ENCODE measurements around the gene SPTLC1. TPM values are rescaled to one million over a fixed set of nuclear protein-coding genes. Genes with fewer than 3 reads are reported as not detected.

Gene SPTLC1
- total and polyA plus RNA-seq, 2 of the 13 experiments (the other 11 are each of a cell fraction or from before 2014, with no cell fraction given), result 56.2 to 72.5 TPM

GRCh38 chr9:92115071-92115858, at the start of gene SPTLC1 (continued):
- TF ChIP-seq GMEB1 (CRISPR knock-in tag; IDR thresholded peaks at IDR 0.05; ENCODE audit: borderline replicate concordance) (peak; percentile 90), PRMT3 (CRISPR knock-in tag; IDR thresholded peaks at IDR 0.05; ENCODE audit: borderline replicate concordance, low read depth) (no peak), EZH2 (conservative IDR thresholded peaks at IDR 0.05; ENCODE audit: low read depth, low read length) (no peak), MXI1 (IDR thresholded peaks at IDR 0.05; ENCODE audit: borderline replicate concordance, low read depth, low read length) (peak; percentile 83; the same call in 2 of the 3 replicates), EHMT2 (IDR thresholded peaks at IDR 0.05; ENCODE audit: borderline replicate concordance, low read depth, low read length) (no peak), ZNF329 (CRISPR knock-in tag; IDR thresholded peaks at IDR 0.05; ENCODE audit: low read depth) (no peak), NR2F2 (IDR thresholded peaks at IDR 0.05; ENCODE audit: borderline replicate concordance, low read depth) (no peak), FOXM1 (CRISPR knock-in tag; IDR thresholded peaks at IDR 0.05) (no peak), ZNF710 (CRISPR knock-in tag; IDR thresholded peaks at IDR 0.05; ENCODE audit: borderline replicate concordance) (0 out of 2 replicates have a peak, but pooled peaks have one; percentile 28), ZNF607 (CRISPR knock-in tag; IDR thresholded peaks at IDR 0.05; ENCODE audit: borderline replicate concordance) (peak; percentile 76; the same call in 1 of the 2 replicates), ZNF546 (CRISPR knock-in tag; conservative IDR thresholded peaks at IDR 0.05) (no peak), HMG20B (CRISPR knock-in tag; conservative IDR thresholded peaks at IDR 0.05) (0 out of 2 replicates have a peak, but pooled peaks have one; percentile 43), MAX (IDR thresholded peaks at IDR 0.05) (no peak), WIZ (CRISPR knock-in tag; IDR thresholded peaks at IDR 0.05) (no peak), ZNF766 (CRISPR knock-in tag; IDR thresholded peaks at IDR 0.05; ENCODE audit: borderline replicate concordance) (no peak), ZNF274 (CRISPR knock-in tag; IDR thresholded peaks at IDR 0.05) (peak; percentile 70; the same call in 1 of the 2 replicates), ZNF574 (CRISPR knock-in tag; IDR thresholded peaks at IDR 0.05) (peak; percentile 94), PAWR (CRISPR knock-in tag; IDR thresholded peaks at IDR 0.05; ENCODE audit: borderline replicate concordance) (no peak)
